ENCODE measurements around the gene PLPP2.

PLPP2 gene

DNA sequence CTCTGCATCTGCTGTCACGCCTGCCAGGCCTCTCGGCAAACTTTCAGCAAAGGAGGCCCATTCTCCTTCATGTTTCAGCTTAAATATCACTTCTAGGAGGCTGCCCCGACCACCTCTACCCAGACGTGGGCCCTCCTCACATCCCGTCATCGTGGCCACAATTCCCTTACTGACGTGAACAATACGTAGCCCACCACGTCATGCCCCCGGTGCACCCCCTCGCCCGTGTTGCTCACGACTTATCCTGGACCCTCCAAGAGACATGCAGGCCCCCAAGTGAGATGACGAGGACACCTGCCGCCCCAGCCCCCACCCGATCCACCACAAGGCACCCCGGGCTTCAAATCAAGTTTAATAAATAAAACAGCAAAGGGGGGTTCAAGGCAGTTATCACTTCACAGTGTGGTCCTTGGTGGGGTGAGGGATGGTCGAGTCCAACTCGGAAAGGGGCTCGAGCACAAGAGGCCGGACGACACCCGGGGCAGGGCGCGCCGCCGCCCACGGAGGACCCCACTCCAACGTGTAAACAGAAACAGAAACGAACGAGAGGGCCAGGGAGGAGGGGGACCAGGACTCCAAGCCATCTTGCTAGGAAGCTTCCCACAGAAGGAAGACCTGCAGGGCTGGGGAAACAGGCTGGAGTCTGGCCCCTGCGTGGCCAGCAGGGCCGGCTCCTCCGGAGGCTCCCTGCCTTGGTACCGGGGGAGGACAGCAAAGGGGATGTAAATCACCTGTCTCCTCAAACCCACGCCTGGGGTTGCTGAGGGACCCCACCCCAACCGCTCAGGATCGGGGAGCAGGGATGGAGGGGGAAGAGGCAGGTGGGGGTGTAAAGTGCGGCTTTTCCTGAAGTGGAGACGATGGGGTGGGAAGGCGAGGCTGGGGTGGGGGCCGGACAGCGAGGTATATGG lies 14.3 kb upstream of the PLPP2 start:
- no peak for DNase-seq (ENCODE audit: low read depth)
- no peak overlapping the region for H3K4me3 ChIP-seq (ENCODE audit: low read depth, low read length)
- TF ChIP-seq, protein P1, sequence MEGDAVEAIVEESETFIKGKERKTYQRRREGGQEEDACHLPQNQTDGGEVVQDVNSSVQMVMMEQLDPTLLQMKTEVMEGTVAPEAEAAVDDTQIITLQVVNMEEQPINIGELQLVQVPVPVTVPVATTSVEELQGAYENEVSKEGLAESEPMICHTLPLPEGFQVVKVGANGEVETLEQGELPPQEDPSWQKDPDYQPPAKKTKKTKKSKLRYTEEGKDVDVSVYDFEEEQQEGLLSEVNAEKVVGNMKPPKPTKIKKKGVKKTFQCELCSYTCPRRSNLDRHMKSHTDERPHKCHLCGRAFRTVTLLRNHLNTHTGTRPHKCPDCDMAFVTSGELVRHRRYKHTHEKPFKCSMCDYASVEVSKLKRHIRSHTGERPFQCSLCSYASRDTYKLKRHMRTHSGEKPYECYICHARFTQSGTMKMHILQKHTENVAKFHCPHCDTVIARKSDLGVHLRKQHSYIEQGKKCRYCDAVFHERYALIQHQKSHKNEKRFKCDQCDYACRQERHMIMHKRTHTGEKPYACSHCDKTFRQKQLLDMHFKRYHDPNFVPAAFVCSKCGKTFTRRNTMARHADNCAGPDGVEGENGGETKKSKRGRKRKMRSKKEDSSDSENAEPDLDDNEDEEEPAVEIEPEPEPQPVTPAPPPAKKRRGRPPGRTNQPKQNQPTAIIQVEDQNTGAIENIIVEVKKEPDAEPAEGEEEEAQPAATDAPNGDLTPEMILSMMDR (IDR thresholded peaks at IDR 0.05; ENCODE audit: low read depth, low read length, missing control alignments), result no peak

DNA sequence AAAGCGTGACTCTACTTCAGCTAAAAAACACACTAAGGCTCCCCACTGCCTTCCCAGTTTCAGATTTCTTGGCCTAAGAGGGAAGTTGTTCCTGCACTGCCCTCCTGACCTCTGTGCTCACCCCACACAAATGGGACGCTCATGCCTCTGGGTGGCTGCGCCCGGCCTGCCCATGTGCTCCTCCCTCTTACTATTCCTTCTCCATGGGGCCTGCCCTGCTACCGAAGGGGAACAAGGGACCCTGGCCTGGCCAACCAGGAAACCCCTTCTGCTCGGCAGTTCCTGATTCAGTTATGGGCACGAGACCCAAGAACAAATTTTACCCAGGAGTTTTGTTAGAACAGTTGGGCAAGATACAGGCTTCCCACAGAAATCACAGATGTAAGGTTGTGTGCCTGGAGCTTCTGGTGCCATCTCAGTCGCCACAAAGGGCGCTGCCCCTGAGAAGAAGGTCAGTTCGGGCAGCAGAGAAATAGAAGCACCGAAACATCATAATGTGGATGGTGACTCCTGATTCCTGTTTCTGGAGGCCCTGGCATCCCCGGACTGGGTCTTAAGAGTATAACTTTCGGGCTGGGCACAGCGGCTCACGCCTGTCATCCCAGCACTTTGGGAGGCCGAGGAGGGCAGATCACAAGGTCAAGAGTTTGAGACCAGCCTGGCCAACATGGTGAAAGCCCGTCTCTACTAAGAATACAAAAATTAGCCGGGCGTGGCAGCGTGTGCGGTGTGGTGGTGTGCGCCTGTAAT lies 5.4 kb upstream of the PLPP2 start:
- DNase-seq (ENCODE audit: low read depth), result no peak
- no peak overlapping the region for H3K4me3 ChIP-seq (ENCODE audit: low read depth, low read length)
- TF ChIP-seq, protein P1 (IDR thresholded peaks at IDR 0.05; ENCODE audit: low read depth, low read length, missing control alignments), result no peak

DNA sequence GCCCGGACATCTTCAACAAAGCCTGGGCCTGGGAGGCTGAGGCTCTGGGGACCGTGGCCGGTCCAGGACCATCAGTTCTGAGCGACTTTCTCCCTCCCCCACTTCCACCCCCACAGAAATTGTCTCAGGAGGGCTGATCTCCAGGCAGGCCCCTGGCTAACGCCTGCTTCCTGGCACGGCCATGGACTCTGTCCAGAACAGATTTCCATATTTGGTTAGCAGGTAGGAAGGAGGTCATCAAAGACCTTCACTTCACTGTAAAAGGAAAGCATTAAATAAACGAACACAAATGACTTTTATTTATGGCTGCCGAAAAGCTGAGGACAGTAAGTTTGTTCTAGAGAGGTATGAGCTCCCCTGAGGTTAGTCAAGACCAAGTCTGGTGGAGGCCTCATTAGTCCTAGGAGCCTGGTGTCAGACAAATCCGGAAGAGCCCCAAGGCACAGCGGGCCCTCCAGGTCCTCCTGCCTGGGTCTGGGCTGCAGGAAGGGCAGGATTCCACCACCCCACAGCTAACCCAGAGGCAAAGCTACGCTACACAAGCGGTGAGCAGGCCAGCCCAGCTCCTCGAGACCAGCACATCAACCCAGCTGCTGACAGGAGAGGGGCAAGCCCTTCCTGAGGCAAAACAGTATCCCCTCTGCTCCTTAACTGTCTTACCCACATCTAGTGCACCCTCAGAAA lies 4.6 kb upstream of the PLPP2 start:
- H3K4me3 ChIP-seq (ENCODE audit: low read depth, low read length), result no peak overlapping the region
- TF ChIP-seq, protein P1 (IDR thresholded peaks at IDR 0.05; ENCODE audit: low read depth, low read length, missing control alignments), result no peak
- no peak for DNase-seq (ENCODE audit: low read depth)

DNA sequence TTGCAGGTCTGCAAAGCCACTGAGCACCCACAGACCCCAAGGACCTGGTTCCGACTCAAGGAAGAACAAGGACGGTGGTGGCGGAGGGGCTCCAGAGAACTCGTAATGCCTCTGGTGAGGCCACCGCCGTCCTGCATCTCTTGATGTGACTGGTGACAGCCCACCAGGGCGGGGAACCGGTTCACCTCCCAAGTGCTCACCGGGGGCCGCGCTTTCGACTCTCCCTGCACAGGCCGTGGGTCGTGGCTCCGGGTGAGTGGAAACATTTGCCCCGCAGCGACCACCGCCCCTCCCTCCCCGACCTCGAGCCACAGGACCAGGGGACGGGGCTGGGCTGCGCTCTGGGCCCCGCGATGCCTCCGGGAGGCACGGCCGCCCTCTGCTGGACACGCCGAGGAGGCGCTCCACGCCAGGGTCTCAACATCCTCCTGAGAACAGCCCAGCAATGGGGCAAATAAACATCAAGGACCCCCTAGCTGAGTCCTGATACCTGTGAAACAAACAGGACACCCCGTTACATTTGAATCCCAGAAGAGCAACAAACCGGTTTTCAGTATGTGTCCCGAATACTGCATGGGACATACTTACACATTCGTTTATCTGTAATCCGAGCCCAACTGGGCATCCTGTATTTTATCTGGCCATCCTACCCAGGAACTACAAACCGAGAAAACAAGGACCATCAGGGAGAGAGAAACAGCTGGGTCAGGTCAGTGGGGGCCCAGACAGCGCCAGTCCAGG lies 3.9 kb upstream of the PLPP2 start:
- no peak for DNase-seq (ENCODE audit: low read depth)
- no peak overlapping the region for H3K4me3 ChIP-seq (ENCODE audit: low read depth, low read length)
- TF ChIP-seq, protein P1 (IDR thresholded peaks at IDR 0.05; ENCODE audit: low read depth, low read length, missing control alignments), result peak; percentile 83

DNA sequence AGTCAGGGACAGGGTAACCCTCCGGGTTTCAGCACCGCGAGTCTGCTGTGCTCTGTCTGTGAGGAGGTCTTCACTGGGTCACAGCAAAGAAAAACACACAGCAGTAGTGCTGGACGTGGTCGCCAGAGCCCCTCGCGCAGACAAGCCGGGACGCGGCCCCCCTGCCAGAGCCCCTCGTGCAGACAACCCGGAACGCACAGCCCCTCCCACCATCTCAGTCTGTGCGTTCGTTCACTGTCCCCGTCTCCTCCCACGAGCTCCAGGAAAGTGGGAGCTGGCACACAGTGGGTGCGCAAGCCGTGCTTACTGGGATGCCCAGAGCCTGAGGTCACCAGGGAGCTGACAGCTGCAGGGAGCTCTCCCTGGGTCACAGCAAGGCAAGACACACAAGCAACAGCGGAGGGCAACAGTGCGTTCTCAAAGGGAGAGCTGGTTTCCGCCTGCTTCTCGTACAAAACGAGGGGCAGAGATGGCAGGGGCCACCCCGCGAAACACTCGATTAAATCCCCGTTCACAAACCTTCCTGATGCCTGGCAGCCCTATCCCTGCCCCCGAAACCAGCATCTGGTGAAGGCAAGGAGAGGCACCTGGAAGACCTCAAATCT lies 3.2 kb upstream of the PLPP2 start:
- H3K4me3 ChIP-seq (ENCODE audit: low read depth, low read length), result no peak overlapping the region
- DNase-seq (ENCODE audit: low read depth), result no peak
- TF ChIP-seq, protein P1 (IDR thresholded peaks at IDR 0.05; ENCODE audit: low read depth, low read length, missing control alignments), result no peak
